ENCODE results near the gene VWA5B1. TPM values are rescaled to one million over a fixed set of nuclear protein-coding genes. Genes with fewer than 3 reads are reported as not detected.

The VWA5B1 gene
- total RNA-seq, 1 experiment from 2014 or later = not detected

- TF ChIP-seq, protein P1, sequence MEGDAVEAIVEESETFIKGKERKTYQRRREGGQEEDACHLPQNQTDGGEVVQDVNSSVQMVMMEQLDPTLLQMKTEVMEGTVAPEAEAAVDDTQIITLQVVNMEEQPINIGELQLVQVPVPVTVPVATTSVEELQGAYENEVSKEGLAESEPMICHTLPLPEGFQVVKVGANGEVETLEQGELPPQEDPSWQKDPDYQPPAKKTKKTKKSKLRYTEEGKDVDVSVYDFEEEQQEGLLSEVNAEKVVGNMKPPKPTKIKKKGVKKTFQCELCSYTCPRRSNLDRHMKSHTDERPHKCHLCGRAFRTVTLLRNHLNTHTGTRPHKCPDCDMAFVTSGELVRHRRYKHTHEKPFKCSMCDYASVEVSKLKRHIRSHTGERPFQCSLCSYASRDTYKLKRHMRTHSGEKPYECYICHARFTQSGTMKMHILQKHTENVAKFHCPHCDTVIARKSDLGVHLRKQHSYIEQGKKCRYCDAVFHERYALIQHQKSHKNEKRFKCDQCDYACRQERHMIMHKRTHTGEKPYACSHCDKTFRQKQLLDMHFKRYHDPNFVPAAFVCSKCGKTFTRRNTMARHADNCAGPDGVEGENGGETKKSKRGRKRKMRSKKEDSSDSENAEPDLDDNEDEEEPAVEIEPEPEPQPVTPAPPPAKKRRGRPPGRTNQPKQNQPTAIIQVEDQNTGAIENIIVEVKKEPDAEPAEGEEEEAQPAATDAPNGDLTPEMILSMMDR (IDR thresholded peaks at IDR 0.05; ENCODE audit: unreplicated experiment) = no peak
- BruUV-seq (replicated peaks) = no TSS peak
- no peak overlapping the region for H3K27ac Mint-ChIP-seq (ENCODE audit: unreplicated experiment)
- DNase-seq = no peak
- CTCF ChIA-PET = no interaction called here
- H3K4me1 Mint-ChIP-seq (ENCODE audit: low read depth, unreplicated experiment) = peaks cover under 1% of the 10 kb centered on the region
- peaks cover 47% of the 10 kb centered on the region for H3K27me3 Mint-ChIP-seq (ENCODE audit: unreplicated experiment)
- intact Hi-C loops (cut with micrococcal nuclease; ENCODE audit: unreplicated experiment) = no loop called here
- H3K4me3 Mint-ChIP-seq (ENCODE audit: low read depth, unreplicated experiment) = no peak overlapping the region
- no peaks in the 10 kb centered on the region for H3K9me3 Mint-ChIP-seq (ENCODE audit: low read depth, unreplicated experiment)
- peaks cover 4% of the 10 kb centered on the region for H3K36me3 Mint-ChIP-seq (ENCODE audit: insufficient read depth, unreplicated experiment)
These were observed 29.6 kb upstream of the VWA5B1 start for GRCh38 chr1:20261095-20261494.

DNA sequence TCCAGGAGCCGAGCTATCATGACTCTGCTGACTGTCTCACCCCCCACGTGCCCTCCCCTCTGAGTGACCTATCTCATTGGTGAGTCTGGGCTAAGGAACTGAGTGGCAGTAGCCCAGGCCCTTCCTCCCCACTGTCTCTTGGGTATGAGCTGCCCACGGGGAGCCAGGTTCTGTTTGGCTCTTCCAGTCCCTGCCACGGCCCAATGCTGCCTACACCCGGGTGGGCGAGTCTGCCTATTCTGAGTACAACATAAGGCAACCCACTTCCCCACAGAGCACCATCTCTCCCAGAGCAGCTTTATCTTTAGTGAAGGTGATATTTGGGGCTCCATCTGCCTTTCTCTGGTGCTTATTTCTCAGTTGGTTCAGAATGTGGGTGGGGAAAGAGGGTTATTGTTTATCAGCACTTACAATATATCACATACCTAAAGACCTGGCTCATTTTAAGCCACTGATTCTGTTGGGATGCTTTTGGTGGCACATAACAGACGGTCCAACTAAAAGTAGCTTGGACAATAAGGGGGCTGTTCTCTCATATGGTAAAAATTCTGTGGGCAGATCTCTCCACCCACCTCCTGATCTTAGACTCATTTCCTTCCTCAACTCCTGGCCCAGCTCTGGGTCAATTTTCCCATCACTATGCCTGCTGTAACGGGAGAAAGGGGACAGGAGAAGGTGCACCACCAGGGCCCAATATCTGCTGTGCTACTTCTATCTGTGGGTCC lies 27.7 kb upstream of the VWA5B1 start:
- no peak for DNase-seq
- H3K36me3 Mint-ChIP-seq (ENCODE audit: insufficient read depth, unreplicated experiment) = peaks cover 4% of the 10 kb centered on the region
- TF ChIP-seq, protein P1 (IDR thresholded peaks at IDR 0.05; ENCODE audit: unreplicated experiment) = no peak
- no peak overlapping the region for H3K4me3 Mint-ChIP-seq (ENCODE audit: low read depth, unreplicated experiment)
- no peaks in the 10 kb centered on the region for H3K9me3 Mint-ChIP-seq (ENCODE audit: low read depth, unreplicated experiment)
- CTCF ChIA-PET = interaction anchor here (0.6 kb wide), 1 partner anchor 418 kb away, joined by 4 read pairs; no protein-coding TSS in a partner anchor
- no TSS peak for BruUV-seq (replicated peaks)
- intact Hi-C loops (cut with micrococcal nuclease; ENCODE audit: unreplicated experiment) = no loop called here
- no peaks in the 10 kb centered on the region for H3K4me1 Mint-ChIP-seq (ENCODE audit: low read depth, unreplicated experiment)
- no peak overlapping the region for H3K27ac Mint-ChIP-seq (ENCODE audit: unreplicated experiment)
- peaks cover 31% of the 10 kb centered on the region for H3K27me3 Mint-ChIP-seq (ENCODE audit: unreplicated experiment)

- BruUV-seq (replicated peaks) = no TSS peak
- Mint-ChIP-seq H3K27me3 (ENCODE audit: unreplicated experiment) (peaks cover 21% of the 10 kb centered on the region), H3K4me3 (ENCODE audit: low read depth, unreplicated experiment) (no peak overlapping the region), H3K36me3 (ENCODE audit: insufficient read depth, unreplicated experiment) (peaks cover 4% of the 10 kb centered on the region), H3K27ac (ENCODE audit: unreplicated experiment) (no peak overlapping the region), H3K9me3 (ENCODE audit: low read depth, unreplicated experiment) (no peaks in the 10 kb centered on the region), H3K4me1 (ENCODE audit: low read depth, unreplicated experiment) (no peaks in the 10 kb centered on the region)
- DNase-seq = no peak
- CTCF ChIA-PET = no interaction called here
- intact Hi-C loops (cut with micrococcal nuclease; ENCODE audit: unreplicated experiment) = no loop called here
- TF ChIP-seq, protein P1 (IDR thresholded peaks at IDR 0.05; ENCODE audit: unreplicated experiment) = no peak
These were observed 25.4 kb upstream of the VWA5B1 start for GRCh38 chr1:20265250-20265649.

DNA sequence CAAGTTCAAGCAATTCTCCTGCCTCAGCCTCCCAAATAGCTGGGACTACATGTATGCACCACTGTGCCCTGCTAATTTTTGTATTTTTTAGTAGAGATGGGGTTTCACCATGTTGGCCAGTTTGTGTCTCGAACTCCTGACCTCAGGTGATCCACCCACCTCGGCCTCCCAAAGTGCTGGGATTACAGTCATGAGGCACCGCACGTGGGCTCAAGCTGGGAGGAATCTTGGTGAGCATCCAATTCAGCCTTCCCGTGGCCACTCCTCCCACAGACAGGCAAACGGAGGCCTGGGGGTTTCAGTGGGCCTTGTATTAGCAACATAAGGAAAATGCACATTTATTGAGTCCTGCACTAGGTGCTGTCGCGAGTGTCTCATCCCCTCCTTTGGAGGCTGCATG lies 24.5 kb upstream of the VWA5B1 start:
- no peak for DNase-seq
- Mint-ChIP-seq H3K4me3 (ENCODE audit: low read depth, unreplicated experiment) (no peak overlapping the region), H3K27ac (ENCODE audit: unreplicated experiment) (no peak overlapping the region), H3K36me3 (ENCODE audit: insufficient read depth, unreplicated experiment) (peaks cover 4% of the 10 kb centered on the region), H3K4me1 (ENCODE audit: low read depth, unreplicated experiment) (no peaks in the 10 kb centered on the region), H3K27me3 (ENCODE audit: unreplicated experiment) (peaks cover 30% of the 10 kb centered on the region), H3K9me3 (ENCODE audit: low read depth, unreplicated experiment) (peaks cover 7% of the 10 kb centered on the region)
- intact Hi-C loops (cut with micrococcal nuclease; ENCODE audit: unreplicated experiment) = no loop called here
- BruUV-seq (replicated peaks) = no TSS peak
- TF ChIP-seq, protein P1 (IDR thresholded peaks at IDR 0.05; ENCODE audit: unreplicated experiment) = no peak
- CTCF ChIA-PET = no interaction called here
